Mesenchymal stem cell (in vitro differentiated cells and primary cell): ENCODE data around the gene PLAGL1.

ENCODE experiments used
- DNase-seq: peaks from one replicate; pipeline ENCODE4 v3.0.0-alpha.2; 2013
- H2AFZ ChIP-seq: one replicate; pipeline ENCODE4 v1.6.1; 2013; ENCODE audit warnings: low read depth, mild to moderate bottlenecking, control low read depth, inconsistent platforms, low read length, moderate library complexity
- H2AK5ac ChIP-seq: 2 replicates; pipeline ENCODE4 v1.6.1; 2013; ENCODE audit warnings: low read length, moderate library complexity, mild to moderate bottlenecking, inconsistent platforms; ENCODE audit not compliant: severe bottlenecking
- H2BK120ac ChIP-seq: one replicate; pipeline ENCODE4 v1.6.1; 2013; ENCODE audit warnings: low read depth, mild to moderate bottlenecking, inconsistent platforms, low read length, moderate library complexity
- H2BK12ac ChIP-seq, 2 experiments: one replicate each; pipeline ENCODE4 v1.6.1; 2013; ENCODE audit warnings: inconsistent platforms in 2 of 2, low read length in 2 of 2, mild to moderate bottlenecking in 2 of 2, moderate library complexity in 2 of 2, control low read depth in 1 of 2
- H2BK15ac ChIP-seq: one replicate; pipeline ENCODE4 v1.6.1; 2013; ENCODE audit warnings: mild to moderate bottlenecking, low read depth, inconsistent platforms; ENCODE audit not compliant: poor library complexity, severe bottlenecking
- H2BK5ac ChIP-seq: 2 replicates; pipeline ENCODE4 v1.6.1; 2013; ENCODE audit warnings: low read depth, mild to moderate bottlenecking, low read length, control low read depth, inconsistent platforms; ENCODE audit not compliant: poor library complexity, severe bottlenecking
- H3K14ac ChIP-seq, 2 experiments: one replicate each; pipeline ENCODE4 v1.6.1; 2013; ENCODE audit warnings: inconsistent platforms in 2 of 2, low read length in 2 of 2, control low read depth in 1 of 2, mild to moderate bottlenecking in 1 of 2, moderate library complexity in 1 of 2
- H3K18ac ChIP-seq, 2 experiments: one replicate each; pipeline ENCODE4 v1.6.1; 2013; ENCODE audit warnings: inconsistent platforms in 2 of 2, low read length in 2 of 2, control low read depth in 1 of 2, low read depth in 1 of 2, mild to moderate bottlenecking in 1 of 2
- H3K23ac ChIP-seq, 2 experiments: one replicate each; pipeline ENCODE4 v1.6.1; 2013; ENCODE audit warnings: inconsistent platforms in 2 of 2, low read length in 2 of 2, mild to moderate bottlenecking in 2 of 2, moderate library complexity in 2 of 2, control low read depth in 1 of 2
- H3K27ac ChIP-seq: 2 replicates; pipeline ENCODE4 v1.5.1; 2013; ENCODE audit warnings: mild to moderate bottlenecking, moderate library complexity, low read length, control low read depth, inconsistent platforms; ENCODE audit not compliant: poor library complexity, severe bottlenecking
- H3K27me3 ChIP-seq, 2 experiments: 2 replicates each; pipeline versions ENCODE4 v1.6.1 to v1.7.0; 2013; ENCODE audit warnings: low read length in 2 of 2, mild to moderate bottlenecking in 2 of 2, moderate library complexity in 2 of 2, control low read depth in 1 of 2, inconsistent platforms in 1 of 2; ENCODE audit not compliant: control insufficient read depth in 1 of 2, insufficient read depth in 1 of 2
- H3K36me3 ChIP-seq, 2 experiments: 2 replicates each; pipeline versions ENCODE4 v1.6.1 to v1.7.0; 2013; ENCODE audit warnings: low read length in 2 of 2, control low read depth in 1 of 2, inconsistent platforms in 1 of 2, low read depth in 1 of 2, mild to moderate bottlenecking in 1 of 2; ENCODE audit not compliant: insufficient read depth in 2 of 2, control insufficient read depth in 1 of 2
- H3K4ac ChIP-seq, 2 experiments: one replicate each; pipeline ENCODE4 v1.6.1; 2013; ENCODE audit warnings: inconsistent platforms in 2 of 2, low read length in 2 of 2, mild to moderate bottlenecking in 2 of 2, moderate library complexity in 2 of 2, control low read depth in 1 of 2, low read depth in 1 of 2
- H3K4me1 ChIP-seq: 2 replicates; pipeline ENCODE4 v1.6.1; 2013; ENCODE audit warnings: low read depth, low read length, control low read depth; ENCODE audit not compliant: control insufficient read depth, insufficient read depth
- H3K4me2 ChIP-seq: 2 replicates; pipeline ENCODE4 v1.6.1; 2013; ENCODE audit warnings: low read length, mild to moderate bottlenecking, inconsistent platforms; ENCODE audit not compliant: poor library complexity, severe bottlenecking
- H3K4me3 ChIP-seq, 2 experiments: 2 replicates each; pipeline versions ENCODE4 v1.5.1 to v1.7.0; 2013; ENCODE audit warnings: low read length in 2 of 2, mild to moderate bottlenecking in 2 of 2, control low read depth in 1 of 2, low read depth in 1 of 2; ENCODE audit not compliant: insufficient read depth in 1 of 2
- H3K79me1 ChIP-seq: replicated peaks from 2 replicates; pipeline ENCODE4 v1.6.1; 2013; ENCODE audit warnings: mild to moderate bottlenecking, control low read depth, low read length, inconsistent platforms; ENCODE audit not compliant: poor library complexity, severe bottlenecking
- H3K9ac ChIP-seq: 2 replicates; pipeline ENCODE4 v1.7.0; 2013; ENCODE audit warnings: mild to moderate bottlenecking, low read length, moderate library complexity
- H3K9me3 ChIP-seq: 2 replicates; pipeline ENCODE4 v1.7.0; 2013; ENCODE audit warnings: mild to moderate bottlenecking, low read length; ENCODE audit not compliant: control insufficient read depth
- H4K8ac ChIP-seq: one replicate; pipeline ENCODE4 v1.6.1; 2013; ENCODE audit warnings: inconsistent platforms, mild to moderate bottlenecking, low read length, moderate library complexity
- H4K91ac ChIP-seq: one replicate; pipeline ENCODE4 v1.6.1; 2013; ENCODE audit warnings: mild to moderate bottlenecking, low read length, inconsistent platforms
- WGBS: methylation state at CpG from one replicate; pipeline ENCODE4 v1.1.7; 2013; ENCODE audit warnings: mixed read lengths; 5-methylcytosine and 5-hydroxymethylcytosine counted together

PLAGL1 gene

GRCh38 chr6:144036835-144037195, 28.8 kb upstream of the PLAGL1 start:
- no peak overlapping the region for H3K4ac ChIP-seq
- H4K8ac ChIP-seq = no peak overlapping the region
- no peak overlapping the region for H2AFZ ChIP-seq
- no peak overlapping the region for H4K91ac ChIP-seq
- H3K23ac ChIP-seq = no peak overlapping the region
- no peak overlapping the region for H2BK5ac ChIP-seq
- no peak for DNase-seq
- no peak overlapping the region for H3K14ac ChIP-seq
- H2BK12ac ChIP-seq = no peak overlapping the region
- peak overlapping the region in 1 of 2 experiments; percentile 72 for H3K4me3 ChIP-seq
- H3K36me3 ChIP-seq = no peaks in the 10 kb centered on the region
- H3K79me1 ChIP-seq = no peaks in the 10 kb centered on the region
- H3K18ac ChIP-seq = no peak overlapping the region
- no peak overlapping the region for H2AK5ac ChIP-seq
- H3K27me3 ChIP-seq = no peaks in the 10 kb centered on the region
- peak overlapping the region; percentile 79 for H3K9ac ChIP-seq
- 88% methylated on average over 3 of the region's 3 CpGs for WGBS
- no peak overlapping the region for H3K4me2 ChIP-seq
- no peak overlapping the region for H3K27ac ChIP-seq
- H3K9me3 ChIP-seq = no peaks in the 10 kb centered on the region
- H2BK15ac ChIP-seq = no peak overlapping the region
- H3K4me1 ChIP-seq = peaks cover 5% of the 10 kb centered on the region
- H2BK120ac ChIP-seq = no peak overlapping the region

- Histone ChIP-seq H3K23ac (no peak overlapping the region), H3K79me1 (no peaks in the 10 kb centered on the region), H3K18ac (peak overlapping the region in 1 of 2 experiments; percentile 44), H3K4me1 (peaks cover 5% of the 10 kb centered on the region), H2AK5ac (no peak overlapping the region), H3K4ac (no peak overlapping the region), H2BK120ac (no peak overlapping the region), H2BK12ac (no peak overlapping the region), H3K27me3 (no peaks in the 10 kb centered on the region), H4K91ac (no peak overlapping the region), H3K4me2 (no peak overlapping the region), H2BK5ac (no peak overlapping the region), H2AFZ (peak overlapping the region; percentile 36), H3K14ac (no peak overlapping the region), H3K9ac (peak overlapping the region; percentile 79), H4K8ac (no peak overlapping the region), H3K4me3 (peak overlapping the region in 1 of 2 experiments; percentile 72), H3K36me3 (no peaks in the 10 kb centered on the region), H3K27ac (no peak overlapping the region), H3K9me3 (no peaks in the 10 kb centered on the region), H2BK15ac (no peak overlapping the region)
- 57% methylated on average over 8 of the region's 8 CpGs for WGBS
- DNase-seq = peak; percentile 57
These were observed 28.2 kb upstream of the PLAGL1 start for GRCh38 chr6:144036064-144036834.

GRCh38 chr6:144035416-144035815, 27.4 kb upstream of the PLAGL1 start:
- DNase-seq = no peak
- Histone ChIP-seq H3K9me3 (no peaks in the 10 kb centered on the region), H3K27ac (no peak overlapping the region), H2BK12ac (no peak overlapping the region), H3K9ac (peak overlapping the region; percentile 79), H3K79me1 (no peaks in the 10 kb centered on the region), H2BK15ac (no peak overlapping the region), H2BK120ac (no peak overlapping the region), H2AK5ac (no peak overlapping the region), H3K27me3 (no peaks in the 10 kb centered on the region), H3K14ac (no peak overlapping the region), H2BK5ac (no peak overlapping the region), H3K23ac (no peak overlapping the region), H3K4me2 (no peak overlapping the region), H4K91ac (no peak overlapping the region), H3K4me1 (peaks cover 5% of the 10 kb centered on the region), H3K18ac (no peak overlapping the region), H3K4me3 (no peak overlapping the region), H3K36me3 (no peaks in the 10 kb centered on the region), H4K8ac (no peak overlapping the region), H2AFZ (no peak overlapping the region), H3K4ac (no peak overlapping the region)
- WGBS = 98% methylated on average over 4 of the region's 4 CpGs

- Histone ChIP-seq H2AK5ac (no peak overlapping the region), H3K18ac (no peak overlapping the region), H3K4ac (no peak overlapping the region), H3K14ac (no peak overlapping the region), H3K4me1 (peaks cover 5% of the 10 kb centered on the region), H2BK120ac (no peak overlapping the region), H2BK12ac (no peak overlapping the region), H3K27me3 (no peaks in the 10 kb centered on the region), H2AFZ (no peak overlapping the region), H2BK15ac (no peak overlapping the region), H4K91ac (no peak overlapping the region), H3K23ac (no peak overlapping the region), H3K79me1 (no peaks in the 10 kb centered on the region), H3K36me3 (no peaks in the 10 kb centered on the region), H3K9ac (peak overlapping the region; percentile 68), H3K4me2 (no peak overlapping the region), H3K9me3 (no peaks in the 10 kb centered on the region), H4K8ac (no peak overlapping the region), H3K4me3 (peak overlapping the region in 1 of 2 experiments; percentile 55), H2BK5ac (no peak overlapping the region), H3K27ac (no peak overlapping the region)
- 41% methylated on average over 4 of the region's 4 CpGs for WGBS
- DNase-seq = peak; percentile 33
These were observed 26.0 kb upstream of the PLAGL1 start for GRCh38 chr6:144033816-144034735.
